Liver (tissue), 3 donors: ENCODE data around the gene ADGRV1.

Experiments used
- EGR1 ChIP-seq, 2 donors: IDR thresholded peaks; 2 replicates each; pipeline ENCODE4 v1.6.1; 2016 to 2018; ENCODE audit warnings: antibody characterized with exemption in 2 of 2, low read depth in 2 of 2
- GABPA ChIP-seq, 2 donors: IDR thresholded peaks in 1 of 2; conservative IDR thresholded peaks in 1 of 2; 2 replicates each; pipeline ENCODE4 v1.6.1; 2016; ENCODE audit warnings: antibody characterized with exemption in 2 of 2, mild to moderate bottlenecking in 1 of 2, moderate library complexity in 1 of 2
- JUND ChIP-seq, 2 donors: IDR thresholded peaks; 2 replicates each; pipeline ENCODE4 v1.6.1; 2016; ENCODE audit warnings: antibody characterized with exemption in 2 of 2
- NR2F2 ChIP-seq: IDR thresholded peaks from 2 replicates; pipeline ENCODE4 v1.6.1; 2016; ENCODE audit warnings: antibody characterized with exemption
- RAD21 ChIP-seq, 2 donors: IDR thresholded peaks; 2 replicates each; pipeline ENCODE4 v1.6.1; 2016; ENCODE audit warnings: antibody characterized with exemption in 2 of 2, mild to moderate bottlenecking in 2 of 2
- RXRA ChIP-seq, 2 donors: IDR thresholded peaks; 2 replicates each; pipeline ENCODE4 v1.6.1; 2017 to 2018; ENCODE audit warnings: antibody characterized with exemption in 2 of 2, mild to moderate bottlenecking in 1 of 2
- SP1 ChIP-seq: IDR thresholded peaks from 2 replicates; pipeline ENCODE4 v1.6.1; 2018; ENCODE audit warnings: antibody characterized with exemption, mild to moderate bottlenecking
- TAF1 ChIP-seq: conservative IDR thresholded peaks from 2 replicates; pipeline ENCODE4 v1.6.1; 2016; ENCODE audit warnings: antibody characterized with exemption, mild to moderate bottlenecking
- YY1 ChIP-seq: IDR thresholded peaks from 2 replicates; pipeline ENCODE4 v1.6.1; 2016; ENCODE audit warnings: antibody characterized with exemption, mild to moderate bottlenecking
- TF ChIP-seq, protein P1 (sequence below): fragments of 150-350 bp; IDR thresholded peaks from 2 replicates; pipeline ENCODE4 v1.5.1; 2017; ENCODE audit warnings: improper control_type of control experiment, low read depth, low read length; ENCODE audit not compliant: missing input control
- TF ChIP-seq, protein P2 (sequence below): IDR thresholded peaks from 2 replicates; pipeline ENCODE4 v1.6.1; 2016; ENCODE audit warnings: antibody characterized with exemption
- TF ChIP-seq, protein P3 (sequence below): IDR thresholded peaks from 2 replicates; pipeline ENCODE4 v1.6.1; 2016; ENCODE audit warnings: antibody characterized with exemption, mild to moderate bottlenecking
- TF ChIP-seq, protein P4 (sequence below): IDR thresholded peaks from 2 replicates; pipeline ENCODE4 v1.6.1; 2016; ENCODE audit warnings: antibody characterized with exemption
- TF ChIP-seq, protein P5 (sequence below): IDR thresholded peaks from 2 replicates; pipeline ENCODE4 v1.6.1; 2016; ENCODE audit warnings: antibody characterized with exemption
- donor health status: healthy.
- donor health status: healthy.

DNA sequence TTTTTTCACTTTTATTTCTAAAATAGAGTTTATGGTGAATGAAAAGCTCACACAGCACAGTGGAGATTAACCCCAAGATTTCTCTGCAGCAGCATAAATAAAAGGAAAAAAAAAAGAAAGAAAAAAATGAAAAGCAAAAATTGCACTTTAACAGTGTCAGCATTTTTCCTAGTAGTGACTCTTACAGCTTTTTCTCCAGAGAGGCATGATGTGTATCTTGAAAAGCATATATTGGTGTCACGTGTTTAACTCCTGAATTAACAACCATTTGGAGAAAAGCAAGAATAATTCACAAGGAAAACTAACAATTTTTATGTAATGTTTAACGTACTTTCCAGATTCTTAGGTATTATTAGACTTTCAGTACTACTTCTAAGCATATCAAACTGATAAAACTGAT, 67.9 kb downstream of the ADGRV1 start:
- TF ChIP-seq, protein P1, sequence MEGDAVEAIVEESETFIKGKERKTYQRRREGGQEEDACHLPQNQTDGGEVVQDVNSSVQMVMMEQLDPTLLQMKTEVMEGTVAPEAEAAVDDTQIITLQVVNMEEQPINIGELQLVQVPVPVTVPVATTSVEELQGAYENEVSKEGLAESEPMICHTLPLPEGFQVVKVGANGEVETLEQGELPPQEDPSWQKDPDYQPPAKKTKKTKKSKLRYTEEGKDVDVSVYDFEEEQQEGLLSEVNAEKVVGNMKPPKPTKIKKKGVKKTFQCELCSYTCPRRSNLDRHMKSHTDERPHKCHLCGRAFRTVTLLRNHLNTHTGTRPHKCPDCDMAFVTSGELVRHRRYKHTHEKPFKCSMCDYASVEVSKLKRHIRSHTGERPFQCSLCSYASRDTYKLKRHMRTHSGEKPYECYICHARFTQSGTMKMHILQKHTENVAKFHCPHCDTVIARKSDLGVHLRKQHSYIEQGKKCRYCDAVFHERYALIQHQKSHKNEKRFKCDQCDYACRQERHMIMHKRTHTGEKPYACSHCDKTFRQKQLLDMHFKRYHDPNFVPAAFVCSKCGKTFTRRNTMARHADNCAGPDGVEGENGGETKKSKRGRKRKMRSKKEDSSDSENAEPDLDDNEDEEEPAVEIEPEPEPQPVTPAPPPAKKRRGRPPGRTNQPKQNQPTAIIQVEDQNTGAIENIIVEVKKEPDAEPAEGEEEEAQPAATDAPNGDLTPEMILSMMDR, result no peak
- TF ChIP-seq, protein P2, sequence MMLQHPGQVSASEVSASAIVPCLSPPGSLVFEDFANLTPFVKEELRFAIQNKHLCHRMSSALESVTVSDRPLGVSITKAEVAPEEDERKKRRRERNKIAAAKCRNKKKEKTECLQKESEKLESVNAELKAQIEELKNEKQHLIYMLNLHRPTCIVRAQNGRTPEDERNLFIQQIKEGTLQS, result no peak
- no peak for TF ChIP-seq SP1
- TF ChIP-seq, protein P3, sequence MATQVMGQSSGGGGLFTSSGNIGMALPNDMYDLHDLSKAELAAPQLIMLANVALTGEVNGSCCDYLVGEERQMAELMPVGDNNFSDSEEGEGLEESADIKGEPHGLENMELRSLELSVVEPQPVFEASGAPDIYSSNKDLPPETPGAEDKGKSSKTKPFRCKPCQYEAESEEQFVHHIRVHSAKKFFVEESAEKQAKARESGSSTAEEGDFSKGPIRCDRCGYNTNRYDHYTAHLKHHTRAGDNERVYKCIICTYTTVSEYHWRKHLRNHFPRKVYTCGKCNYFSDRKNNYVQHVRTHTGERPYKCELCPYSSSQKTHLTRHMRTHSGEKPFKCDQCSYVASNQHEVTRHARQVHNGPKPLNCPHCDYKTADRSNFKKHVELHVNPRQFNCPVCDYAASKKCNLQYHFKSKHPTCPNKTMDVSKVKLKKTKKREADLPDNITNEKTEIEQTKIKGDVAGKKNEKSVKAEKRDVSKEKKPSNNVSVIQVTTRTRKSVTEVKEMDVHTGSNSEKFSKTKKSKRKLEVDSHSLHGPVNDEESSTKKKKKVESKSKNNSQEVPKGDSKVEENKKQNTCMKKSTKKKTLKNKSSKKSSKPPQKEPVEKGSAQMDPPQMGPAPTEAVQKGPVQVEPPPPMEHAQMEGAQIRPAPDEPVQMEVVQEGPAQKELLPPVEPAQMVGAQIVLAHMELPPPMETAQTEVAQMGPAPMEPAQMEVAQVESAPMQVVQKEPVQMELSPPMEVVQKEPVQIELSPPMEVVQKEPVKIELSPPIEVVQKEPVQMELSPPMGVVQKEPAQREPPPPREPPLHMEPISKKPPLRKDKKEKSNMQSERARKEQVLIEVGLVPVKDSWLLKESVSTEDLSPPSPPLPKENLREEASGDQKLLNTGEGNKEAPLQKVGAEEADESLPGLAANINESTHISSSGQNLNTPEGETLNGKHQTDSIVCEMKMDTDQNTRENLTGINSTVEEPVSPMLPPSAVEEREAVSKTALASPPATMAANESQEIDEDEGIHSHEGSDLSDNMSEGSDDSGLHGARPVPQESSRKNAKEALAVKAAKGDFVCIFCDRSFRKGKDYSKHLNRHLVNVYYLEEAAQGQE, result no peak
- TF ChIP-seq YY1, result no peak
- no peak for TF ChIP-seq JUND (IDR thresholded peaks at IDR 0.05)
- TF ChIP-seq, protein P4, sequence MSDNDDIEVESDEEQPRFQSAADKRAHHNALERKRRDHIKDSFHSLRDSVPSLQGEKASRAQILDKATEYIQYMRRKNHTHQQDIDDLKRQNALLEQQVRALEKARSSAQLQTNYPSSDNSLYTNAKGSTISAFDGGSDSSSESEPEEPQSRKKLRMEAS, result no peak
- no peak for TF ChIP-seq GABPA (IDR thresholded peaks at IDR 0.05 in 1 of 2, conservative IDR thresholded peaks at IDR 0.05 in 1 of 2)
- TF ChIP-seq RXRA (IDR thresholded peaks at IDR 0.05), result no peak
- TF ChIP-seq RAD21 (IDR thresholded peaks at IDR 0.05), result no peak
- TF ChIP-seq TAF1, result no peak
- TF ChIP-seq EGR1 (IDR thresholded peaks at IDR 0.05; ENCODE audit: low read depth in 2 of 2), result no peak
- TF ChIP-seq NR2F2, result no peak
- TF ChIP-seq, protein P5, sequence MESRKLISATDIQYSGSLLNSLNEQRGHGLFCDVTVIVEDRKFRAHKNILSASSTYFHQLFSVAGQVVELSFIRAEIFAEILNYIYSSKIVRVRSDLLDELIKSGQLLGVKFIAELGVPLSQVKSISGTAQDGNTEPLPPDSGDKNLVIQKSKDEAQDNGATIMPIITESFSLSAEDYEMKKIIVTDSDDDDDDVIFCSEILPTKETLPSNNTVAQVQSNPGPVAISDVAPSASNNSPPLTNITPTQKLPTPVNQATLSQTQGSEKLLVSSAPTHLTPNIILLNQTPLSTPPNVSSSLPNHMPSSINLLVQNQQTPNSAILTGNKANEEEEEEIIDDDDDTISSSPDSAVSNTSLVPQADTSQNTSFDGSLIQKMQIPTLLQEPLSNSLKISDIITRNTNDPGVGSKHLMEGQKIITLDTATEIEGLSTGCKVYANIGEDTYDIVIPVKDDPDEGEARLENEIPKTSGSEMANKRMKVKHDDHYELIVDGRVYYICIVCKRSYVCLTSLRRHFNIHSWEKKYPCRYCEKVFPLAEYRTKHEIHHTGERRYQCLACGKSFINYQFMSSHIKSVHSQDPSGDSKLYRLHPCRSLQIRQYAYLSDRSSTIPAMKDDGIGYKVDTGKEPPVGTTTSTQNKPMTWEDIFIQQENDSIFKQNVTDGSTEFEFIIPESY, result no peak
